Measurements from ENCODE around the gene GJA4.

DNA sequence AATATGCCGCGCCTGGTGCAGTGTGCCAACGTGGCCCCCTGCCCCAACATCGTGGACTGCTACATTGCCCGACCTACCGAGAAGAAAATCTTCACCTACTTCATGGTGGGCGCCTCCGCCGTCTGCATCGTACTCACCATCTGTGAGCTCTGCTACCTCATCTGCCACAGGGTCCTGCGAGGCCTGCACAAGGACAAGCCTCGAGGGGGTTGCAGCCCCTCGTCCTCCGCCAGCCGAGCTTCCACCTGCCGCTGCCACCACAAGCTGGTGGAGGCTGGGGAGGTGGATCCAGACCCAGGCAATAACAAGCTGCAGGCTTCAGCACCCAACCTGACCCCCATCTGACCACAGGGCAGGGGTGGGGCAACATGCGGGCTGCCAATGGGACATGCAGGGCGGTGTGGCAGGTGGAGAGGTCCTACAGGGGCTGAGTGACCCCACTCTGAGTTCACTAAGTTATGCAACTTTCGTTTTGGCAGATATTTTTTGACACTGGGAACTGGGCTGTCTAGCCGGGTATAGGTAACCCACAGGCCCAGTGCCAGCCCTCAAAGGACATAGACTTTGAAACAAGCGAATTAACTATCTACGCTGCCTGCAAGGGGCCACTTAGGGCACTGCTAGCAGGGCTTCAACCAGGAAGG, 7.4 kb upstream of the GJA4 start:
- TF ChIP-seq, protein P1, sequence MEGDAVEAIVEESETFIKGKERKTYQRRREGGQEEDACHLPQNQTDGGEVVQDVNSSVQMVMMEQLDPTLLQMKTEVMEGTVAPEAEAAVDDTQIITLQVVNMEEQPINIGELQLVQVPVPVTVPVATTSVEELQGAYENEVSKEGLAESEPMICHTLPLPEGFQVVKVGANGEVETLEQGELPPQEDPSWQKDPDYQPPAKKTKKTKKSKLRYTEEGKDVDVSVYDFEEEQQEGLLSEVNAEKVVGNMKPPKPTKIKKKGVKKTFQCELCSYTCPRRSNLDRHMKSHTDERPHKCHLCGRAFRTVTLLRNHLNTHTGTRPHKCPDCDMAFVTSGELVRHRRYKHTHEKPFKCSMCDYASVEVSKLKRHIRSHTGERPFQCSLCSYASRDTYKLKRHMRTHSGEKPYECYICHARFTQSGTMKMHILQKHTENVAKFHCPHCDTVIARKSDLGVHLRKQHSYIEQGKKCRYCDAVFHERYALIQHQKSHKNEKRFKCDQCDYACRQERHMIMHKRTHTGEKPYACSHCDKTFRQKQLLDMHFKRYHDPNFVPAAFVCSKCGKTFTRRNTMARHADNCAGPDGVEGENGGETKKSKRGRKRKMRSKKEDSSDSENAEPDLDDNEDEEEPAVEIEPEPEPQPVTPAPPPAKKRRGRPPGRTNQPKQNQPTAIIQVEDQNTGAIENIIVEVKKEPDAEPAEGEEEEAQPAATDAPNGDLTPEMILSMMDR (conservative IDR thresholded peaks at IDR 0.05; ENCODE audit: low read depth, low read length) = no peak
- TF ChIP-seq EZH2 (IDR thresholded peaks at IDR 0.05; ENCODE audit: borderline replicate concordance, low read depth, low read length, poor library complexity, severe bottlenecking) = no peak

Data from A673 (cell line).